ENCODE measurements around the gene TM9SF1. TPM values are rescaled to one million over a fixed set of nuclear protein-coding genes. Genes with fewer than 3 reads are reported as not detected.

TM9SF1 gene
- total and polyA plus RNA-seq, 5 experiments from 2014 or later, result 19.4 to 29.8 (median 23.1) TPM

GRCh38 chr14:24159777-24160498 lies 35.3 kb downstream of the TM9SF1 start:
- peaks cover 4 to 76% (median 33%) of the 10 kb centered on the region in 3 donors for H3K36me3 Mint-ChIP-seq
- POLR2A ChIA-PET, result interaction anchor here (0.5 to 4.4 kb wide), 16 partner anchors 11 to 113 kb away, joined by 3 to 55 read pairs (median 11); partner anchors contain the start of genes CHMP4A, DCAF11, EMC9 and IPO4
- peak overlapping the region in 6 of 10 donors; percentile 8 to 46 (median 22) for H3K4me3 Mint-ChIP-seq
- peaks cover 26 to 58% (median 48%) of the 10 kb centered on the region in 4 donors for H3K4me1 Mint-ChIP-seq
- H3K27me3 Mint-ChIP-seq, result peaks cover 0 to 2% (median 0%) of the 10 kb centered on the region in 5 donors
- peak in 1 of 10 donors; percentile 43 for DNase-seq
- peak overlapping the region; percentile 88 to 100 (median 99) for H3K27ac Mint-ChIP-seq
- H3K9me3 Mint-ChIP-seq, result no peaks in the 10 kb centered on the region
- ATAC-seq, result no peak

GRCh38 chr14:24157331-24157730 lies 37.9 kb downstream of the TM9SF1 start:
- peaks cover 12 to 38% (median 23%) of the 10 kb centered on the region in 4 donors for H3K4me1 Mint-ChIP-seq
- peaks cover 0 to 2% (median 0%) of the 10 kb centered on the region in 5 donors for H3K27me3 Mint-ChIP-seq
- POLR2A ChIA-PET, result interaction anchor here (0.9 to 3.0 kb wide), 3 partner anchors 10 to 43 kb away, joined by 3 to 14 read pairs (median 3); partner anchors contain the start of genes DCAF11, NRL, PSME2 and RNF31
- no peak for DNase-seq
- peaks cover 4 to 70% (median 20%) of the 10 kb centered on the region in 3 donors for H3K36me3 Mint-ChIP-seq
- H3K4me3 Mint-ChIP-seq, result no peak overlapping the region
- ATAC-seq, result no peak
- peak overlapping the region in 7 of 10 donors; percentile 21 to 95 (median 64) for H3K27ac Mint-ChIP-seq
- no peaks in the 10 kb centered on the region for H3K9me3 Mint-ChIP-seq

- peaks cover 0 to 2% (median 0%) of the 10 kb centered on the region in 5 donors for H3K27me3 Mint-ChIP-seq
- no peaks in the 10 kb centered on the region for H3K9me3 Mint-ChIP-seq
- no peak for DNase-seq
- peaks cover 8 to 35% (median 19%) of the 10 kb centered on the region in 4 donors for H3K4me1 Mint-ChIP-seq
- peak overlapping the region in 8 of 10 donors; percentile 0 to 95 (median 54) for H3K27ac Mint-ChIP-seq
- H3K4me3 Mint-ChIP-seq, result no peak overlapping the region
- H3K36me3 Mint-ChIP-seq, result peaks cover 4 to 69% (median 20%) of the 10 kb centered on the region in 3 donors
- ATAC-seq, result no peak
- POLR2A ChIA-PET, result interaction anchor here (0.9 to 3.0 kb wide), 3 partner anchors 9 to 42 kb away, joined by 3 to 14 read pairs (median 3); partner anchors contain the start of genes DCAF11, NRL, PSME2 and RNF31
Measured at GRCh38 chr14:24156840-24157239, 38.4 kb downstream of the TM9SF1 start.

- Mint-ChIP-seq H3K9me3 (no peaks in the 10 kb centered on the region), H3K36me3 (peaks cover 4 to 80% (median 27%) of the 10 kb centered on the region in 3 donors), H3K27me3 (no peaks in the 10 kb centered on the region), H3K4me1 (peaks cover 6 to 24% (median 12%) of the 10 kb centered on the region in 4 donors), H3K27ac (peak overlapping the region in 7 of 10 donors; percentile 9 to 77 (median 25)), H3K4me3 (no peak overlapping the region)
- POLR2A ChIA-PET, result interaction anchor here (0.5 to 3.0 kb wide), 6 partner anchors 8 to 58 kb away, joined by 3 to 14 read pairs (median 4); partner anchors contain the start of genes DCAF11, NRL, PSME2 and RNF31
- ATAC-seq (no peak), DNase-seq (peak in 1 of 10 donors; percentile 57)
Measured at GRCh38 chr14:24155100-24155499, 40.1 kb downstream of the TM9SF1 start.

- POLR2A ChIA-PET, result interaction anchor here (1.2 to 1.7 kb wide), 2 partner anchors 16 to 38 kb away, joined by 3 to 7 read pairs; partner anchors contain the start of gene PSME1
- ATAC-seq (no peak), DNase-seq (no peak)
- Mint-ChIP-seq H3K4me3 (no peak overlapping the region), H3K36me3 (peaks cover 0 to 62% (median 19%) of the 10 kb centered on the region in 3 donors), H3K27ac (peak overlapping the region in 2 of 10 donors; percentile 8 to 74), H3K4me1 (peaks cover 9 to 39% (median 34%) of the 10 kb centered on the region in 4 donors), H3K27me3 (no peaks in the 10 kb centered on the region), H3K9me3 (no peaks in the 10 kb centered on the region)
Measured at GRCh38 chr14:24151404-24152080, 43.7 kb downstream of the TM9SF1 start.

GRCh38 chr14:24150993-24151392 lies 44.2 kb downstream of the TM9SF1 start:
- DNase-seq (no peak), ATAC-seq (no peak)
- POLR2A ChIA-PET, result interaction anchor here (0.9 to 1.7 kb wide), 5 partner anchors 10 to 41 kb away, joined by 3 to 7 read pairs (median 3); partner anchors contain the start of genes DCAF11, IRF9, NRL and PSME1
- peaks cover 9 to 44% (median 39%) of the 10 kb centered on the region in 4 donors for H3K4me1 Mint-ChIP-seq
- no peak overlapping the region for H3K4me3 Mint-ChIP-seq
- peaks cover 0 to 59% (median 19%) of the 10 kb centered on the region in 3 donors for H3K36me3 Mint-ChIP-seq
- no peaks in the 10 kb centered on the region for H3K27me3 Mint-ChIP-seq
- peak overlapping the region in 2 of 10 donors; percentile 14 to 41 for H3K27ac Mint-ChIP-seq
- no peaks in the 10 kb centered on the region for H3K9me3 Mint-ChIP-seq

GRCh38 chr14:24150567-24150966 lies 44.7 kb downstream of the TM9SF1 start:
- ATAC-seq (no peak), DNase-seq (no peak)
- POLR2A ChIA-PET, result interaction anchor here (0.6 to 1.7 kb wide), 5 partner anchors 11 to 41 kb away, joined by 3 to 7 read pairs (median 5); partner anchors contain the start of genes DCAF11, IRF9, NRL and PSME1
- Mint-ChIP-seq H3K9me3 (no peaks in the 10 kb centered on the region), H3K27me3 (no peaks in the 10 kb centered on the region), H3K4me1 (peaks cover 13 to 44% (median 43%) of the 10 kb centered on the region in 4 donors), H3K36me3 (peaks cover 0 to 54% (median 15%) of the 10 kb centered on the region in 3 donors), H3K27ac (peak overlapping the region in 4 of 10 donors; percentile 25 to 48 (median 44)), H3K4me3 (peak overlapping the region in 2 of 10 donors; percentile 28 to 63)

GRCh38 chr14:24150061-24150460 lies 45.2 kb downstream of the TM9SF1 start:
- Mint-ChIP-seq H3K36me3 (peaks cover 0 to 49% (median 12%) of the 10 kb centered on the region in 3 donors), H3K4me3 (peak overlapping the region in 1 of 10 donors; percentile 63), H3K27ac (peak overlapping the region in 2 of 10 donors; percentile 41 to 47), H3K27me3 (no peaks in the 10 kb centered on the region), H3K4me1 (peaks cover 17 to 49% (median 48%) of the 10 kb centered on the region in 4 donors), H3K9me3 (no peaks in the 10 kb centered on the region)
- ATAC-seq (no peak), DNase-seq (no peak)
- POLR2A ChIA-PET, result interaction anchor here (0.6 to 1.5 kb wide), 4 partner anchors 11 to 36 kb away, joined by 3 to 6 read pairs (median 4); partner anchors contain the start of genes DCAF11, IRF9, NRL and PSME1

- peaks cover 17 to 54% (median 52%) of the 10 kb centered on the region in 4 donors for H3K4me1 Mint-ChIP-seq
- H3K4me3 Mint-ChIP-seq, result peak overlapping the region in 9 of 10 donors; percentile 39 to 100 (median 91)
- H3K36me3 Mint-ChIP-seq, result peaks cover 0 to 46% (median 12%) of the 10 kb centered on the region in 3 donors
- POLR2A ChIA-PET, result interaction anchor here (1.4 to 5.1 kb wide), 5 partner anchors 7 to 35 kb away, joined by 3 to 55 read pairs (median 8); partner anchors contain the start of genes DCAF11, IRF9, NRL and PSME1
- DNase-seq (no peak), ATAC-seq (no peak)
- peak overlapping the region in 3 of 10 donors; percentile 15 to 57 (median 38) for H3K27ac Mint-ChIP-seq
- no peaks in the 10 kb centered on the region for H3K27me3 Mint-ChIP-seq
- no peaks in the 10 kb centered on the region for H3K9me3 Mint-ChIP-seq
Measured at GRCh38 chr14:24149302-24149969, 45.8 kb downstream of the TM9SF1 start.

GRCh38 chr14:24147761-24148428 lies 47.3 kb downstream of the TM9SF1 start:
- POLR2A ChIA-PET, result interaction anchor here (0.9 to 5.1 kb wide), 13 partner anchors 9 to 94 kb away, joined by 3 to 84 read pairs (median 13); partner anchors contain the start of genes DCAF11, IPO4, IRF9 and NRL
- H3K4me1 Mint-ChIP-seq, result peaks cover 19 to 68% (median 65%) of the 10 kb centered on the region in 4 donors
- H3K36me3 Mint-ChIP-seq, result peaks cover 0 to 53% (median 12%) of the 10 kb centered on the region in 3 donors
- no peaks in the 10 kb centered on the region for H3K27me3 Mint-ChIP-seq
- ATAC-seq (no peak), DNase-seq (no peak)
- no peaks in the 10 kb centered on the region for H3K9me3 Mint-ChIP-seq
- peak overlapping the region; percentile 86 to 100 (median 92) for H3K4me3 Mint-ChIP-seq
- peak overlapping the region; percentile 57 to 86 (median 79) for H3K27ac Mint-ChIP-seq

Data from naive thymus-derived CD8-positive, alpha-beta T cell (primary cell).